Sigmoid colon (tissue), 4 donors: Measurements from ENCODE around the gene ELP4.

Experiments
- CTCF ChIP-seq, 4 experiments: fragments of 450-650 bp in 3 of 4; fragments of 200-600 bp in 1 of 4; IDR thresholded peaks; one replicate each; pipeline ENCODE4 v1.5.1; 2016 to 2019; ENCODE audit warnings: antibody characterized with exemption in 4 of 4, mild to moderate bottlenecking in 3 of 4, moderate library complexity in 2 of 4
- EP300 ChIP-seq, 4 donors: sonication (generic); formaldehyde crosslinking; IDR thresholded peaks; one replicate each; pipeline ENCODE4 v1.6.1; 2017; ENCODE audit warnings: antibody characterized with exemption in 4 of 4
- POLR2A ChIP-seq, 2 donors: fragments of 450-650 bp; IDR thresholded peaks; one replicate each; pipeline ENCODE4 v1.6.1; 2016; ENCODE audit warnings: antibody characterized with exemption in 2 of 2, mild to moderate bottlenecking in 2 of 2, moderate library complexity in 2 of 2
- POLR2AphosphoS5 ChIP-seq, 4 donors: sonication (generic); formaldehyde crosslinking; IDR thresholded peaks; one replicate each; pipeline ENCODE4 v1.6.1; 2017; ENCODE audit warnings: antibody characterized with exemption in 4 of 4

GRCh38 chr11:31512117-31512516 lies 2.5 kb downstream of the ELP4 start:
- TF ChIP-seq CTCF (IDR thresholded peaks at IDR 0.05) (no peak), POLR2A (IDR thresholded peaks at IDR 0.05) (no peak), EP300 (IDR thresholded peaks at IDR 0.05) (no peak), POLR2AphosphoS5 (IDR thresholded peaks at IDR 0.05) (no peak)
